Measurements from ENCODE around the gene CD79B.

DNA sequence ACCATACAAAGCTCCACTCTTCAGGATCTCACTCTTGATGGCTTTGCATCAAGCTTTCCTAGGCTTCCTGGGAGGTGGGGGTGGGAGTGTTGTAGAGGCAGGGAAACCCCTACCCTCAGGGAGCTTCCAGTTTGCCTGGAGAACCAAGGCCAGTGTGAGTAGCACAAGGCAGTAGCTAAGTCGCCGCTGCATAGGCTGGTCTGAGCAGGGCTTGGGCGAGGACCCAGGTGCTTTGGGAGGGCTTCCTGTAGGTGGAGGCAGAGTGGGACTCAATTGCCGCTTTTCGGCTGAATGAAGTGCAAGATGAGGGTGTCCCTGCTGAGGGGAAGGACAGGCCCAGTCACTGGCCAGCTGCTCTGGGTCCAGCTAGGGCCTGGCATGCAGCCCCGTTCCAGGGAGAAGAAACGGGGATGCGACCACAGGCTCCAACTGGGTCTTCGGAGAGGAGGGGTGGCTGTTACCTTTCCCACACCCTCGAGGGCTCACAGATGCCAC, 3.9 kb downstream of the CD79B start:
- TF ChIP-seq, protein P1, sequence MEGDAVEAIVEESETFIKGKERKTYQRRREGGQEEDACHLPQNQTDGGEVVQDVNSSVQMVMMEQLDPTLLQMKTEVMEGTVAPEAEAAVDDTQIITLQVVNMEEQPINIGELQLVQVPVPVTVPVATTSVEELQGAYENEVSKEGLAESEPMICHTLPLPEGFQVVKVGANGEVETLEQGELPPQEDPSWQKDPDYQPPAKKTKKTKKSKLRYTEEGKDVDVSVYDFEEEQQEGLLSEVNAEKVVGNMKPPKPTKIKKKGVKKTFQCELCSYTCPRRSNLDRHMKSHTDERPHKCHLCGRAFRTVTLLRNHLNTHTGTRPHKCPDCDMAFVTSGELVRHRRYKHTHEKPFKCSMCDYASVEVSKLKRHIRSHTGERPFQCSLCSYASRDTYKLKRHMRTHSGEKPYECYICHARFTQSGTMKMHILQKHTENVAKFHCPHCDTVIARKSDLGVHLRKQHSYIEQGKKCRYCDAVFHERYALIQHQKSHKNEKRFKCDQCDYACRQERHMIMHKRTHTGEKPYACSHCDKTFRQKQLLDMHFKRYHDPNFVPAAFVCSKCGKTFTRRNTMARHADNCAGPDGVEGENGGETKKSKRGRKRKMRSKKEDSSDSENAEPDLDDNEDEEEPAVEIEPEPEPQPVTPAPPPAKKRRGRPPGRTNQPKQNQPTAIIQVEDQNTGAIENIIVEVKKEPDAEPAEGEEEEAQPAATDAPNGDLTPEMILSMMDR (IDR thresholded peaks at IDR 0.05), result no peak
- TF ChIP-seq POLR2A (IDR thresholded peaks at IDR 0.05), result no peak
